ENCODE data around the gene STK24.

STK24 gene

GRCh38 chr13:98522371-98522770, 54.5 kb downstream of the STK24 start:
- Histone ChIP-seq H3K9ac (ENCODE audit: low read depth, low read length, poor library complexity, severe bottlenecking) (no peak overlapping the region), H3F3A (ENCODE audit: low read depth) (no peaks in the 10 kb centered on the region), H3K27me3 (ENCODE audit: insufficient read depth, low read length, poor library complexity, severe bottlenecking) (no peaks in the 10 kb centered on the region), H3K4me1 (ENCODE audit: insufficient read depth, low read length, poor library complexity, severe bottlenecking) (peaks cover 16% of the 10 kb centered on the region), H3K4me3 (ENCODE audit: low read length, poor library complexity, severe bottlenecking) (no peak overlapping the region), H3K36me3 (ENCODE audit: insufficient read depth, low read length) (peaks cover 18% of the 10 kb centered on the region; the same call in 1 of the 2 replicates), H3K9me2 (replicated peaks; ENCODE audit: low read depth, low read length) (no peaks in the 10 kb centered on the region), H4K20me1 (ENCODE audit: insufficient read depth, low read length, poor library complexity, severe bottlenecking) (peaks cover 68% of the 10 kb centered on the region), H3K79me2 (ENCODE audit: insufficient read depth, low read length) (peaks cover 95% of the 10 kb centered on the region), H2AFZ (ENCODE audit: low read length) (no peak overlapping the region), H3K4me2 (ENCODE audit: low read depth, low read length, poor library complexity, severe bottlenecking) (no peak overlapping the region), H3K9me3 (ENCODE audit: insufficient read depth, low read depth, low read length) (no peaks in the 10 kb centered on the region)
- no peak for TF ChIP-seq CTCF (conservative IDR thresholded peaks at IDR 0.05; ENCODE audit: low read length)
- TF ChIP-seq EZH2phosphoT487 (IDR thresholded peaks at IDR 0.05; ENCODE audit: borderline replicate concordance) = no peak

GRCh38 chr13:98521461-98522247, 55.3 kb downstream of the STK24 start:
- Histone ChIP-seq H3K79me2 (ENCODE audit: insufficient read depth, low read length) (peaks cover 94% of the 10 kb centered on the region), H3K36me3 (ENCODE audit: insufficient read depth, low read length) (peaks cover 25% of the 10 kb centered on the region; the same call in 1 of the 2 replicates), H3K9me2 (replicated peaks; ENCODE audit: low read depth, low read length) (no peaks in the 10 kb centered on the region), H3K27me3 (ENCODE audit: insufficient read depth, low read length, poor library complexity, severe bottlenecking) (no peaks in the 10 kb centered on the region), H3K9me3 (ENCODE audit: insufficient read depth, low read depth, low read length) (no peaks in the 10 kb centered on the region), H3F3A (ENCODE audit: low read depth) (no peaks in the 10 kb centered on the region), H3K9ac (ENCODE audit: low read depth, low read length, poor library complexity, severe bottlenecking) (no peak overlapping the region), H3K4me3 (ENCODE audit: low read length, poor library complexity, severe bottlenecking) (no peak overlapping the region), H4K20me1 (ENCODE audit: insufficient read depth, low read length, poor library complexity, severe bottlenecking) (peaks cover 61% of the 10 kb centered on the region), H3K4me1 (ENCODE audit: insufficient read depth, low read length, poor library complexity, severe bottlenecking) (peaks cover 16% of the 10 kb centered on the region), H2AFZ (ENCODE audit: low read length) (no peak overlapping the region), H3K4me2 (ENCODE audit: low read depth, low read length, poor library complexity, severe bottlenecking) (no peak overlapping the region)
- TF ChIP-seq CTCF (conservative IDR thresholded peaks at IDR 0.05; ENCODE audit: low read length) = no peak
- no peak for TF ChIP-seq EZH2phosphoT487 (IDR thresholded peaks at IDR 0.05; ENCODE audit: borderline replicate concordance)

GRCh38 chr13:98520674-98521449, 56.0 kb downstream of the STK24 start:
- Histone ChIP-seq H4K20me1 (ENCODE audit: insufficient read depth, low read length, poor library complexity, severe bottlenecking) (peaks cover 54% of the 10 kb centered on the region), H3K36me3 (ENCODE audit: insufficient read depth, low read length) (peaks cover 33% of the 10 kb centered on the region; the same call in 1 of the 2 replicates), H3K9ac (ENCODE audit: low read depth, low read length, poor library complexity, severe bottlenecking) (no peak overlapping the region), H3K4me2 (ENCODE audit: low read depth, low read length, poor library complexity, severe bottlenecking) (no peak overlapping the region), H3K4me3 (ENCODE audit: low read length, poor library complexity, severe bottlenecking) (no peak overlapping the region), H3F3A (ENCODE audit: low read depth) (no peaks in the 10 kb centered on the region), H3K9me3 (ENCODE audit: insufficient read depth, low read depth, low read length) (no peaks in the 10 kb centered on the region), H3K9me2 (replicated peaks; ENCODE audit: low read depth, low read length) (no peaks in the 10 kb centered on the region), H3K27me3 (ENCODE audit: insufficient read depth, low read length, poor library complexity, severe bottlenecking) (no peaks in the 10 kb centered on the region), H2AFZ (ENCODE audit: low read length) (no peak overlapping the region), H3K4me1 (ENCODE audit: insufficient read depth, low read length, poor library complexity, severe bottlenecking) (peaks cover 16% of the 10 kb centered on the region), H3K79me2 (ENCODE audit: insufficient read depth, low read length) (peaks cover 94% of the 10 kb centered on the region)
- TF ChIP-seq CTCF (conservative IDR thresholded peaks at IDR 0.05; ENCODE audit: low read length) = no peak
- no peak for TF ChIP-seq EZH2phosphoT487 (IDR thresholded peaks at IDR 0.05; ENCODE audit: borderline replicate concordance)

Data from Loucy (cell line).